Osteoblast (primary cell): ENCODE data around the gene RMND5B. TPM values are rescaled to one million over a fixed set of nuclear protein-coding genes. Genes with fewer than 3 reads are reported as not detected.
"Not testable (repeated sequence)": the region's sequence is repeated elsewhere in the genome, so short reads cannot be mapped to it uniquely, and the experiment has no call there.

Source experiments
- DNase-seq: peaks from one replicate; pipeline ENCODE4 v3.0.0; 2011; ENCODE audit warnings: low spot score, mixed read lengths; ENCODE audit not compliant: insufficient read length; ENCODE audit errors: missing footprints
- H2AFZ ChIP-seq: 2 replicates; pipeline ENCODE4 v1.6.0; 2011; ENCODE audit warnings: mild to moderate bottlenecking, low read length
- H3K27ac ChIP-seq: 2 replicates; pipeline ENCODE4 v1.5.1; 2011; ENCODE audit warnings: mild to moderate bottlenecking, low read depth, low read length, moderate library complexity
- H3K27me3 ChIP-seq: 2 replicates; pipeline ENCODE4 v1.6.0; 2012; ENCODE audit warnings: mild to moderate bottlenecking, control low read depth, inconsistent platforms, low read length, moderate library complexity; ENCODE audit not compliant: insufficient read depth
- H3K36me3 ChIP-seq: 2 replicates; pipeline ENCODE4 v1.5.1; 2011; ENCODE audit warnings: mild to moderate bottlenecking, low read length, control low read depth, moderate library complexity; ENCODE audit not compliant: insufficient read depth
- H3K4me1 ChIP-seq: 2 replicates; pipeline ENCODE4 v1.5.1; 2011; ENCODE audit warnings: mild to moderate bottlenecking, low read length, control low read depth, moderate library complexity; ENCODE audit not compliant: insufficient read depth
- H3K4me2 ChIP-seq: 2 replicates; pipeline ENCODE4 v1.6.0; 2011; ENCODE audit warnings: mild to moderate bottlenecking, low read length; ENCODE audit not compliant: insufficient read depth
- H3K4me3 ChIP-seq: fragments of 200-600 bp; sonication (generic); 3 replicates; pipeline ENCODE4 v1.5.1; 2012; ENCODE audit warnings: mild to moderate bottlenecking, low read length, inconsistent platforms; ENCODE audit not compliant: insufficient read depth
- H3K79me2 ChIP-seq: 2 replicates; pipeline ENCODE4 v1.6.0; 2012; ENCODE audit warnings: mild to moderate bottlenecking, low read length, control low read depth, inconsistent platforms; ENCODE audit not compliant: insufficient read depth
- H3K9me3 ChIP-seq: 2 replicates; pipeline ENCODE4 v1.5.1; 2011; ENCODE audit warnings: low read depth, low read length, control low read depth
- H4K20me1 ChIP-seq: 2 replicates; pipeline ENCODE4 v1.6.0; 2012; ENCODE audit warnings: mild to moderate bottlenecking, low read length, control low read depth; ENCODE audit not compliant: insufficient read depth
- total RNA-seq: library from RNA; depleted of rRNA; stranded (reverse); fragments of >200 nt; gene quantifications from 2 replicates; pipeline ENCODE4 v1.2.3, GENCODE V29; 2012
- TF ChIP-seq, protein P1 (sequence below): IDR thresholded peaks from 2 replicates; pipeline ENCODE4 v1.5.1; 2011; ENCODE audit warnings: mild to moderate bottlenecking, low read depth, low read length, moderate library complexity; ENCODE audit errors: extremely low read depth

RMND5B gene
- total RNA-seq, 1 donor, result 20.6 TPM

DNA sequence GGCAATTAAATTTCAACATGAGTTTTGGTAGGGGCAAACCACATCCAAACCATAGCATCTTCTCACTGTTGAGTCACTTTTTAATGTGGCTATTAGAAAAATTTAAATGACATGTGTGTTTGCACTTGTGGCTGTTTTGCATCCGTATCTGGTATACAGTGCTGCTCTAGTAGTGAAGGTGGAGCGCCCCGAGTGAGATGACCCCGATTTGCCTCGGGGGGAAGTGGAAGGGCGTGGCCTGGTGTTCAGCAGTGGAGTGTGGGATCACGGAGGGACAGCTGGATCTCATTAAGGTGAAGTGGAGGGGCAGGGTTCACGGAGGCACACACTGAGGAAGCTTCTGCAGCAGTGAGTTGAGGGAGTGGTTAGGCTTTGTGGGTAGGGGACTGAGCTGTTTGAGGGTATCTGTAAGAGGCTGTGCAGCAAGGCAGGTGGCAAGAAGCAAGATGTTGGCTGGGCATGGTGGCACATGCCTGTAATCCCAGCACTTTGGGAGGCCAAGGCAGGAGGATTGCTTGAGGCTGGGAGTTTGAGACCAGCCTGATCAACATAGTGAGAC, 62.5 kb downstream of the RMND5B start:
- no peak for DNase-seq
- H3K4me2 ChIP-seq, result no peak overlapping the region
- peaks cover 2% of the 10 kb centered on the region for H3K4me1 ChIP-seq
- no peak overlapping the region for H3K4me3 ChIP-seq
- no peak overlapping the region for H2AFZ ChIP-seq
- TF ChIP-seq, protein P1, sequence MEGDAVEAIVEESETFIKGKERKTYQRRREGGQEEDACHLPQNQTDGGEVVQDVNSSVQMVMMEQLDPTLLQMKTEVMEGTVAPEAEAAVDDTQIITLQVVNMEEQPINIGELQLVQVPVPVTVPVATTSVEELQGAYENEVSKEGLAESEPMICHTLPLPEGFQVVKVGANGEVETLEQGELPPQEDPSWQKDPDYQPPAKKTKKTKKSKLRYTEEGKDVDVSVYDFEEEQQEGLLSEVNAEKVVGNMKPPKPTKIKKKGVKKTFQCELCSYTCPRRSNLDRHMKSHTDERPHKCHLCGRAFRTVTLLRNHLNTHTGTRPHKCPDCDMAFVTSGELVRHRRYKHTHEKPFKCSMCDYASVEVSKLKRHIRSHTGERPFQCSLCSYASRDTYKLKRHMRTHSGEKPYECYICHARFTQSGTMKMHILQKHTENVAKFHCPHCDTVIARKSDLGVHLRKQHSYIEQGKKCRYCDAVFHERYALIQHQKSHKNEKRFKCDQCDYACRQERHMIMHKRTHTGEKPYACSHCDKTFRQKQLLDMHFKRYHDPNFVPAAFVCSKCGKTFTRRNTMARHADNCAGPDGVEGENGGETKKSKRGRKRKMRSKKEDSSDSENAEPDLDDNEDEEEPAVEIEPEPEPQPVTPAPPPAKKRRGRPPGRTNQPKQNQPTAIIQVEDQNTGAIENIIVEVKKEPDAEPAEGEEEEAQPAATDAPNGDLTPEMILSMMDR, result no peak
- H4K20me1 ChIP-seq, result no peaks in the 10 kb centered on the region
- H3K27me3 ChIP-seq, result peaks cover 18% of the 10 kb centered on the region
- no peaks in the 10 kb centered on the region for H3K79me2 ChIP-seq
- H3K27ac ChIP-seq, result no peak overlapping the region
- H3K9me3 ChIP-seq, result no peaks in the 10 kb centered on the region
- H3K36me3 ChIP-seq, result no peaks in the 10 kb centered on the region

DNA sequence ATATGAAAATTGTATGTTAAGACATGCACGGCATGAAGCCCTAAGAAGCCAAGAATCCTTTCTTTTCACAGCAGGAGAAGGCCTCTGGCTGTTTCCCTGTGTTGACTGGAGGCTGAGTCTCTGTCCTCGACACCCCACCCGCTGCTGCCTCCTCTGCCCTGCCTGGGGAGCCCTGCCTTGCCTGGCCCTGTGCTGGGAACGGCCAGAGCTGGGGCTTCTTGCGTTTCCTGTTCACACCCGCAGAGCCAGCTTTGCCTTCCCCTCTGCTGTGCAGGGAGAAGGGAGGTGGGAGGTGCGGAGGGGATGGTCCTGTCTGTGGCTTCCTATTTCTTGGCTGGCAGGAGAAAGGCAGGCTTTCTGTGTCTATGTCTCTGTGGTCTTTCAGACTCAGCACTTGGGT, 63.2 kb downstream of the RMND5B start:
- H3K79me2 ChIP-seq, result no peaks in the 10 kb centered on the region
- H3K4me2 ChIP-seq, result no peak overlapping the region
- H3K9me3 ChIP-seq, result no peaks in the 10 kb centered on the region
- DNase-seq, result no peak
- H3K27ac ChIP-seq, result no peak overlapping the region
- peaks cover 18% of the 10 kb centered on the region for H3K27me3 ChIP-seq
- H4K20me1 ChIP-seq, result no peaks in the 10 kb centered on the region
- H2AFZ ChIP-seq, result no peak overlapping the region
- H3K36me3 ChIP-seq, result no peaks in the 10 kb centered on the region
- H3K4me3 ChIP-seq, result no peak overlapping the region
- TF ChIP-seq, protein P1, result no peak
- peaks cover 2% of the 10 kb centered on the region for H3K4me1 ChIP-seq

DNA sequence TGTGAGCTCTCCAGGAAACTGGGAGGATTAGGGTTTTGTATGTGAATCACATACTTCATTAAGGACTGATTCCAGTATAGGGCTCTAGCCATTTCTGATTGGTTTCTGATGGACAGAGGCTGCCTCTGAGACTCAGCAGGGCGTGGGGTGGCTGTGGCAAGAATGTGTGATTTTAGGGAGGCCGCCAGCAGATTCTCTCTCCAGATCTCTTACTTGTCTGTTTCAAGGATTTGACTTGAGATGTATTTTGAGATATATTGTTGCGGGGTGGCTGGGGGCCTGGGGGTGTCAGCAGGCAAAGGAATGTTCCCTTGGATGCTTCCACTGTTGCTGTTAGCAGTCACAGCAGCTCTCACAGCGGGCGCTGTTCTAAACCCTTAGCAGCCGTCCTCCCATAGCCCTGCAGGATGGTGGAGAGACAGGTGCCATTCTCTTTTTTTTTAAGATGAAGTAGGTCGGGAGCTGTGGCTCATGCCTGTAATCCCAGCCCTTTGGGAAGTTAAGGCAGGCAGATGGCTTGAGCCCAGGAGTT, 65.5 kb downstream of the RMND5B start:
- Histone ChIP-seq H3K4me1 (peaks cover 2% of the 10 kb centered on the region), H4K20me1 (no peaks in the 10 kb centered on the region), H3K27me3 (peaks cover 18% of the 10 kb centered on the region), H2AFZ (no peak overlapping the region), H3K4me2 (no peak overlapping the region), H3K36me3 (no peaks in the 10 kb centered on the region), H3K27ac (no peak overlapping the region), H3K9me3 (no peaks in the 10 kb centered on the region), H3K4me3 (no peak overlapping the region), H3K79me2 (no peaks in the 10 kb centered on the region)
- TF ChIP-seq, protein P1, result no peak
- no peak for DNase-seq

DNA sequence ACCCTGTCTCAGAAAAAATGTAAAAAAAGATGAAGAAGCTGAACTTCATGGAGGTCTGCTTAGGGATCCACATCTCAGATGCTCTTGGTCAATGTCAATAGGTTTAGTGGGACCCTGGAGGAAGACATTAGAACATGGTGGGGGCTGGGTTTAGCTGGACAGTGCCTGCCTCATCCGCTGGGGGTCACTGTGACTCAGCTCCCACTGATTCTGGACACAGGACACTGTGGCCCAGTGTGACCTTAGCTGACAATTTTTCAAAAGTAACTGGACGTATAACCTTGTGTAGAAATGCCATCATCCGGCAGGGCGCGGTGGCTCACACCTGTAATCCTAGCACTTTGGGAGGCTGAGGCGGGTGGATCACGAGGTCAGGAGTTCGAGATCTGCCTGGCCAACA, 66.2 kb downstream of the RMND5B start:
- H3K4me3 ChIP-seq, result no peak overlapping the region
- H3K27ac ChIP-seq, result no peak overlapping the region
- no peak overlapping the region for H3K4me2 ChIP-seq
- no peak overlapping the region for H2AFZ ChIP-seq
- no peaks in the 10 kb centered on the region for H4K20me1 ChIP-seq
- H3K9me3 ChIP-seq, result no peaks in the 10 kb centered on the region
- no peak for DNase-seq
- peaks cover 5% of the 10 kb centered on the region for H3K4me1 ChIP-seq
- peaks cover 18% of the 10 kb centered on the region for H3K27me3 ChIP-seq
- H3K36me3 ChIP-seq, result no peaks in the 10 kb centered on the region
- H3K79me2 ChIP-seq, result no peaks in the 10 kb centered on the region
- TF ChIP-seq, protein P1, result peak; percentile 42

DNA sequence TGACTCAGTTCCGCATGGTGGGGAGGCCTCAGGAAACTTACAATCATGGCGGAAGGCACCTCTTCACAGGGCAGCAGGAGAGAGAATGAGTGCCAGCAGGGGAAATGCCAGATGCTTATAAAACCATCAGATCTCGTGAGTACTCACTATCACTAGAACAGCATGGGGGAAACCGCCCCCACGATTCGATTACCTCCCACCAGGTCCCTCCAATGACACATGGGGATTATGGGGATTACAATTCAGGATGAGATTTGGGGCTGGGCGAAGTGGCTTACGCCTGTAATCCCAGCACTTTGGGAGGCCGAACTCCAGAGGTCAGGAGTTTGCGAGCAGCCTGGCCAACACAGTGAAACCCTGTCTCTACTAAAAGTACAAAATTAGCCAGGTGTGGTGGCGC, 67.3 kb downstream of the RMND5B start:
- not testable (repeated sequence) for H3K4me1 ChIP-seq, DNase-seq, H3K27ac ChIP-seq, H3K36me3 ChIP-seq, H4K20me1 ChIP-seq, H3K4me3 ChIP-seq, H3K9me3 ChIP-seq, H3K4me2 ChIP-seq, H3K79me2 ChIP-seq, H2AFZ ChIP-seq
- H3K27me3 ChIP-seq, result peaks cover 15% of the 10 kb centered on the region
